CD4-positive, alpha-beta T cell treated with Interleukin-6 at 100 ng/mL for 8 hours (primary cell): ENCODE results near the gene MET.
"Not testable (repeated sequence)": the region's sequence is repeated elsewhere in the genome, so short reads cannot be mapped to it uniquely, and the experiment has no call there.

Experiments used
- DNase-seq: peaks from one replicate; pipeline ENCODE4 v3.0.0-alpha.2; 2020; ENCODE audit warnings: mixed read lengths, low spot score

MET gene

DNA sequence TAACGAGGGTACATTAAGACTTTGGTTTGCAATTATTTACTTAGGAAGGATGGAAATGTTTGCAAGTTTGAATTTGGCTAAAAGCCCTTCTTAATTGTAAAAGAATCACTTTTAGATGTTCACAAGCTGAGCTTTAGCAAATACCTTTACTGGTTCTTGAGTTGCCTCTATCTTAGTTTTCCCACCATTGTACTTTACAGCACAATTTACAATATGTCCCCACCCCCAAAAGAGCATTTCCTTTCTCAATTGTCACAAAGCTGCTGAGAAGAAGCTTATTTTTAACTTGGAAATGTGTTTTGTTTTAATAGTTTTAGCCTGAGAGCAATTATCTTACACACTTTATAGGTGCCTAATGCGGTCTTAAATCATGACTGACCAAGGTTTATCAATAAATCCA lies 81.1 kb downstream of the MET start:
- DNase-seq = no peak

DNA sequence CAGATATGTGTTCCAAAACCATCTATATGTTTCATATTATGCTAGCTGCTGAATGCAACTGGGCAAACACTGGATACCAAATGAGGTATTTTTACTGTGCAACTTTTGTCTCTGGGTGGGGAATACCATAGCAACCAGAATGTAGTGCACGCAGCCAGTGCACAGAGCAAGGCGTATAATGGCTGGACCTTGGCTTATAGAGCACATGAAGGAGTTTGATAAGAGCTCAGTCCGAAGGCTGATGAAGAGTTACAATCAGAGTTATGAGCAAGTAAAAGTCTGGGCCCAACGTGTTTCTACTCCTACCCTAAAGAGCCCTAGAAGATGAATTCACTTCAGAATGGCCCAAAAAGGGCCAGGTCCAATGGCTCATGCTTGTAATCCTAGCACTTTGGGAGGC lies 82.2 kb downstream of the MET start:
- no peak for DNase-seq

DNA sequence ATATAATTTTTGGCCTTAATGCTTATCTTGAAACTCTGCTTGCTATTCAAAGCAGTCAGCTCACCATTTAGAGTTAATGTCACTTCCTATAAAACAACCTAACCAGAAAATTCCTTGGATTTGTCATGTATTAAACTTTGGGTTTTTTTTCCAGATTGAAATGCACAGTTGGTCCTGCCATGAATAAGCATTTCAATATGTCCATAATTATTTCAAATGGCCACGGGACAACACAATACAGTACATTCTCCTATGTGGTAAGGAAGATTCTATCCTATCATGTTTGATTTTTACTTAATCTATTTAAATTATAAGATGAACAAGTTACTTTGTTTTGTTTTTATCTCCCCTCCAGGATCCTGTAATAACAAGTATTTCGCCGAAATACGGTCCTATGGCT lies 85.3 kb downstream of the MET start:
- no peak for DNase-seq

DNA sequence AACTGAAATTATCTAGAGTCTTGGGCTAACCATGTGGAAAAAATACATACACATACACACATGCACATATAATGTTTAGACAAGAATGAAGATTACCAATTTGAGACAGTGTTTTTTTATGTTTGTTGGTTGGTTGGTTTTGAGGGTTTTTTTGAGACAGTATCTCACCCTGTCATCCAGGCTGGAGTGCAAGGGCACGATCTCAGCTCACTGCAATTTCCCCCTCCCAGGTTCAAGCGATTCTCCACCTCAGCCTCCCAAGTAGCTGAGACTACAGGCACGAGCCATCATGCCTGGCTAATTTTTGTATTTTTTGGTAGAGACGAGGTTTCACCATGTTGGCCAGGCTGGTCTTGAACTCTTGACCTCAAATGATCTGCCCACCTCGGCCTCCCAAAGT lies 87.6 kb downstream of the MET start:
- not testable (repeated sequence) for DNase-seq

DNA sequence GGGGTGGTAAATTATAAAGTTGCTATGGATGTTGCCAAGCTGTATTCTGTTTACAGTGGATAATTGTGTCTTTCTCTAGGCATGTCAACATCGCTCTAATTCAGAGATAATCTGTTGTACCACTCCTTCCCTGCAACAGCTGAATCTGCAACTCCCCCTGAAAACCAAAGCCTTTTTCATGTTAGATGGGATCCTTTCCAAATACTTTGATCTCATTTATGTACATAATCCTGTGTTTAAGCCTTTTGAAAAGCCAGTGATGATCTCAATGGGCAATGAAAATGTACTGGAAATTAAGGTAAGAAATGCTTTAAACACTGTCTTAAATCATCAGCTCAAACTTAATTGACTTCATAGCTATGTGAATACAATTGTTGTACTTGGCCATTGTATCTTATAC lies 91.0 kb downstream of the MET start:
- no peak for DNase-seq

DNA sequence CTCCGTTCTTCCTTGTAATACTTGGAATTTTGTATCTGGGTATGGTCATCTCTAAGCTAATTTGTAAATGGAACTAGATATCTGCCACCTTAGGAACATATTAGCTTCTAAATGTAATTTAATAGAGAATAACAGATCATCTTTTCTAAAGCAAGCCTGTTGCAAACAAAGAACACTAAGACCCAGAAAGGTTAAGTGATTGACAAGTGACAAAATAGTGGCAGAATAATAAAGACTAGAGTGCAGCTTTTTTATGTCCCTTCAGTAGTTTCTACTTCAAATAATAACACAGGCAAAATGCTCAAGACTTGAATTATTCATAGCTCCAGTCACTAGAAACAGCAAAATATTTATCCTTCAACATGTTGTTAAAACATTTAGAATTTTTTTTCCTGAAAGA lies 91.7 kb downstream of the MET start:
- no peak for DNase-seq

DNA sequence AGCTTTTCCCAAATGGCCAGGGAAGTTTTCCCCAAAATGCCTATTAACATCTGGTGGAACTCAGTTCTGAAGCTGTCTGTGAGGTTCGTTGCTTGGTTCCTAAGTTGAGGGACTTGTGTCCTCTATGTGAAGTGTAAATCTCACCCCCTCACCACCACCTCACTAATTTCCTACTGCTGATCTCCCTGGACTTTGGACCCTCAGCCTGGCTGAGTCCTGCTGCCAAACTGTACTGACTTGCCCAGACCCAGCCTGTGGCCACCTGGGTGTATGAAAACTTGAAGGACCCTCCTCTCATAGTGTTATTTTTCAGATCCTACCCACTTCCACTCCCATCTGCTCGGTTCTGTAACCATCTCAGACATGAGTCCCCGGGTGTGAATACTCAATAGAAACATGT lies 94.9 kb downstream of the MET start:
- DNase-seq = no peak

DNA sequence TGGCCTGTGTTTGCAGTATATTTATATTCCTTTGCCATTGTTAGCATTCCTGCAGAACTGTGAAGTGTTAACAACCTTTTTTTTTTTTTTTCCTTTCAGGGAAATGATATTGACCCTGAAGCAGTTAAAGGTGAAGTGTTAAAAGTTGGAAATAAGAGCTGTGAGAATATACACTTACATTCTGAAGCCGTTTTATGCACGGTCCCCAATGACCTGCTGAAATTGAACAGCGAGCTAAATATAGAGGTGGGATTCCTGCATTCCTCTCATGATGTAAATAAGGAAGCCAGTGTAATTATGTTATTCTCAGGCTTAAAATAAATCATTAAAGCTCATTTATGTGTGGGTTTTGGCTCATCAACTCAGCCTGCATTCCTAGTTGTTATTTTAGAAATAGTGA lies 97.5 kb downstream of the MET start:
- no peak for DNase-seq

DNA sequence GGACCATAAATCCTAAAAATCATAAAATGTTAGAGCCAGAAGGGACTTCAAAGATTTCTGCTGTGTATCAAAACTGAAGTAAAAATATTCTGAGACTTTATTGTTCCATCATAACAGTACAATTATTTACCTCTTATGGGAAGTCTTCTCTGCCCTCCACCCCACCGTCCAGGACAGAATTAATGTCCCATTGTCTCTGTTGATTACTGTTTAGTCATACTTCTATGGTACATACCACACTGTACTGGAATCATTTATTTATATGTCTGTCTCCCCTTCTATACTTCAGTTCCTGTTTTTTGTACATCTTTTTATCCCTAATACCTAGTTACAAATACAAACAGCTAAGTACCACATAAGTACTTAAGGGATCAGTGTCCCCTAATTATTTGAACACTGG lies 98.9 kb downstream of the MET start:
- DNase-seq = no peak

DNA sequence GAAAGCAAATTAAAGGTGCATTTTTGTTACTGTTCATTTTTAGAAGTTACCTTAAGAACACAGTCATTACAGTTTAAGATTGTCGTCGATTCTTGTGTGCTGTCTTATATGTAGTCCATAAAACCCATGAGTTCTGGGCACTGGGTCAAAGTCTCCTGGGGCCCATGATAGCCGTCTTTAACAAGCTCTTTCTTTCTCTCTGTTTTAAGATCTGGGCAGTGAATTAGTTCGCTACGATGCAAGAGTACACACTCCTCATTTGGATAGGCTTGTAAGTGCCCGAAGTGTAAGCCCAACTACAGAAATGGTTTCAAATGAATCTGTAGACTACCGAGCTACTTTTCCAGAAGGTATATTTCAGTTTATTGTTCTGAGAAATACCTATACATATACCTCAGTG lies 99.6 kb downstream of the MET start:
- DNase-seq = no peak

DNA sequence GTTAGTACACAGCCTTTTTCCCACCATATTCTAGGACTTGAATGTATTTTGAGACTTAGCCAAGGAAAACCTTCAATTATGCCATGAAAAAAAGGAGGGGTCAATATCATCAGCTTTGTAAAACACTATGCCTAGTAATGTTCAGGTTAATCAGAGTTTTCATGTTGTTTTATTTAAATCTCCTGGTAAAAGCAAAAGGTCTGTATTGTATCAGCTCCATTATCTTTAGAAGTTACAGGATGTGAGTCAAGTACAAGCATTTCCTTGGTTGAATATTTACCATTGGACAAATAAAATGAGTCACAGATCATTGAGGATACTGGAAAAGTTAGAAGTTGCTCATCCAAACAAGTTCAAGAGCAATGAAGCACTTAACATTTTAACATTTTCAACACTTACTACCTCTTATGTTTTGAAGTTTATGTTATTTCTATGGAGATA lies 100.4 kb downstream of the MET start:
- no peak for DNase-seq

DNA sequence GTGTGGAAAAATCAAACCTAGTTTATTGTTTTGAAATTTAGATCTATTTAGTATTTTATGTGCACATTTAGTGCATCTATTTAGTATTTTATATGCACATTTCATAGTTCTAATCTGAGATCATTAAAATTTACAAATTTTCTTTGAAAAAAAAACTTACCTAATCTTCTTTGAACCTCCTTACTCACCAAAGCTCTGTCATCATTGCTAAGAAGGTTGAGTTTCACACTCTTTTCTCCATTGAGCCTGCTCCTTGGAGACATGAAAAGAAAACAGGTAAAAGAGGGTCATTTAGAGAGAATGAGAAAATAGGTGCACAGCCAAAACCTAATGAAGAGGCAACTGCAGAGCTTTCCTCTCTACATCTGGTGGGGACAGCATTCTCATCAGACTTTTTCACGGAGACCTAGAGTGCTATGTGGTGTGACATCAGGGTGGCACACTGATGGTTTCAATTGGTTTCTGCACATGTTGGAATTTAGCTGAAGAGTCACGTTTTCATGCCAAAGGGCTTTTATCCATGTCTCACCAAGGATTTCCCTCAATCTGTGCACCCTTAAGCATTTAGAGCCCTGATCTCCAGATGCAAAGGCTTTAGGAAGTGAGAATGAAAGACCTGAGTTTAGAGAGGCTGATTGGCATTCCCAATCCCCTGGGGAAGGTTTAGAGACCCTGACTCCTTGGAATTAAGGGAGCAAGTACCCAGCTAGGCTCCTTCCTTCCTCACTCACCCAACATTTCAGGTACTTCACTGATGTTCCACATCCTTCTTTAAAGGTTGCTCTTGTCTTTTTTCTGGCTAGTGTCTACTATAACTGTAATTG lies 101.1 kb downstream of the MET start:
- DNase-seq = no peak

DNA sequence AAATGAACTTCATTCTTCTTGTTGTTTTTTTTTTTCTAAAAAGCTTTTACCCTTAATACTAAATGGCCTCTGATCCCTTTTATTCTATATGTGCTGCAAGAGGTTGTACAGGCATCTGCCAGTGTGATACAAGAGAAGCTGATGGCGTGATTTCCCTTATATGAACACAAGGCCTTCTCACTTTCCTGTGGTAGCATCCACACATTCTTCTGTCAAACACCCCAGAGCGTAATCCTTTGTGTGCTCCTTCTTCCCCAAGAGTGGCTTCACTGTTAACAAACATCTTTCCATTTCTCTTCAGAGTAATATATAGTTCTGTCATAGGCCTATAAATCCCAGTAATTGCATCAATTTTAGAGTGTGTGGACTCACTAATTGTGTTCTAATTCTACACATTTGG lies 104.0 kb downstream of the MET start:
- no peak for DNase-seq

DNA sequence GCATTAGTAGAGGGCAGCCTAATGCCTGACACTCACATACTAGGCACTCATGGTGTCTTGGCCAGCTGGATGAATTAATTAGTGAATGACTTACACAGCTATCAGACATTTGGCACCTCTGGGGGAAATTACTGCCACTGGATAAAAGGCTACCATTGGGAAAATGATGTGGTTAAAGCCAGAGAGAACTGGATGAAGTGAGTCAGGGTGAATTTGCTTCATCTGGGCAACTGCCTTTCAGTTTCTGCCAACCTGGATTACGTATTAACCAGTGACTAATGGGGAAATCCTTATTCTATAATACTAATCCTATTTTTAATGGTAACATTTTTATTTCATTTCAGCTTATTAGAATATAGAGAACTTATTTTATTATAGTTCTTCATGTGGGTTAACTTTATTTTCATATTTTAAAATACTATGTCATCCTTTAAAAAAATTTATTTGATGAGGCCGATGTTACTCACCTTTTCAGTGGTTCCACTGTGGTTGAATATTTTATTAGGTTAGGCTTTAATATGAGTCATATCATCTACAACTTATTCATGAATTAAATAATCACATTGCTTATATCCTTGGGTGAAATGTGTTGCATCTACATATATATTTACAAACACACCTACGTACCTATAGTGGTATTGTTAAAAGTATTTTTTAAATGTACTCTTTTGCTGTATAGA lies 104.8 kb downstream of the MET start:
- no peak for DNase-seq

DNA sequence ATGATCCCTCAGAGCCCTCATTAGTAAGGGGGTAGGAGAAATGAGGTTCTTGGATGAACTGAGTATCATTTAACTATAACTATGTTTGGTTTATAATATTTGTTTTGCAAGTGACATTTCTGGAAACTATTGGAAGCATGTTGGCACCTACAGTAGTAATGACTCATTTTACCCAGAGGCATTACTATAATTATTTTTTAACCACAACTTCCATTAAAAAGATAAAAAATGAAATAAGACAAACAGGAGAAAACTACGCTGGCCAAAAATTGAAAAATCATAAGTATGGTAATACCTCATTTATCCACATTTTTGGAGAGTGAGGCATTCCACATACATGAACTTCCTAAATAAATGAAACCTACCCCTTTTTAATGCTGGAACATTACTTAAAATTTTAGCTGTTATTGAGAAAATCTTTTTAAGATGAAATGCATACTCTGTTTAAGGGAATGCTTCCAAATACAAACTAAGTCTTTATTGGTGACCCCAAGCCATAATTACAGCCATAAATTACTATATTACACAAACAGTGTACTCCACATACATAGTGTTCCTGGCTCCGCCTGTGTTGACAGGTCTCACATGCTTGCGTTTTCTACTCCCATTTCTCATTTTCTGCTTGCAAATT lies 105.8 kb downstream of the MET start:
- no peak for DNase-seq

DNA sequence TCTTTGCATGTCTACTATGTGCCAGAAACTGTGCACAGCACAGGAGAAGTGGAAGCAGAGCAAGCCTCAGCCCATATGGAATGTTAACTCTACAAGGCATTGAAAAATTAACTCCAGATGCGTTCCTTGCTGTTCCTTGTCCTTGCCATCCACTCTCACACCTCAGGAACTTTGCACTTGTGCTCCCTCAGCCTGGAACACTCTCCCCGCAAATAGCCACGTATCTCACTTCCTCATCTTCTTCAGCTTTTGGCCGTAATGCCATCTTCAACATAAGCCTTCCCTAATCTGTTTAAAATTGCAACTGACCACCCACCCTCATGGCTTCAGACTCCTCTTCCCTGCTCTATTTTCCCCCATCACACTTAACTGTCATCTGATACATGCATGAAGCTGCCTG lies 107.2 kb downstream of the MET start:
- DNase-seq = no peak

DNA sequence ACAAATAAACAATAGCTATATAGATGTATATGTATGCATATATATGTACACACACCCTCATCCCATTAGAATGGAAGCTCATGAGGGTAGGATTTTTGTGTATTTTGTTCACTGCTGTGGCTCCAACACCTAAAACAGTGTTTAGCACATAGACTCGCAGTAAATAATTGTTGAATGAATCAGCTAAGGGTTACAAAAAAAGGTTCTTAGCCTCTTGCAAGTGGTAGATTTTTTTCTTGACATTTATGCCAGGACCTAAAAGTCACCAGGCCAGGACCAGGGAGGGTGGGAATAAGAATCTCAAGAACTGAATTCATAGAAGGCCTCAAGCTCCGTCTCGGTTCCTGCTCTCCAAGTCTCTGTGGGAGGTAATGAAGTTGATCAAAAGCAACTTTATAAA lies 107.9 kb downstream of the MET start:
- no peak for DNase-seq

DNA sequence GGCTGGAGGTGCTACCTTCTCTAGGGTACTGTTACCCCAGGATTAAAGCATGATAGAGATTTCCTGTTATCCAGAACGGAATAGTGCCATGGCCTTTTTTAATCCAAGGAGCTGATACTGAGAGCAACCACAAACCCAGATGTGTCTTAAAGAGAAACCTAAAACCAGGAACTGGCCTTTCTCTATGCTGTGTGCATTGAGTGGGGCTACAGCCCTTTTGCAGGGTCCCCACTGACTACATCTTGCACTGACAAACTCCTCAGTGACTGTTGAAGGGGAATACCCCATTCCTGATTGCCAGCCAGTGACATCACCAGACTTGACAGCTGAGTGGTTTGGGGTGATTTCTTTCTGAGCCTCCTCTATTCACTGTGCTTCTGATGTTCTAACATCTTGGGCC lies 108.5 kb downstream of the MET start:
- no peak for DNase-seq

DNA sequence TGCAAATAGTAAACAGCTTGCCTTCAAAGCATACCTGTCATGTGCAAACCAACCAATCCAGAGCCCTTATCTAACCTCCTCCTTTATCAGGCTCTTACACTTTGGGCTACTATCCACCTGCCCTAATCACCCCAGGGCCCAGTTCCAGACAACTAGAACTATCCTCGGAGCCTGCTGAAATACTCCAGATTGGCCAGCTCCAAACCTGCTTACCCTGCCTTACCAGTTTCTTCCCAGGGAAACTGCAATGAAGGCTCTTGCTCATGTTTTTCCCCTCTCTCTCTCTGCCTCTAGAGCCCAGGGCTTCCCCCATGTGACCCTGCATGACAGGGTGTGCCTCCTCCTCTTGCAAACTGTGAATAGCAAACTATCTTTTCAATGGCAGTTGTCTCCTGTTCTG lies 109.0 kb downstream of the MET start:
- no peak for DNase-seq

DNA sequence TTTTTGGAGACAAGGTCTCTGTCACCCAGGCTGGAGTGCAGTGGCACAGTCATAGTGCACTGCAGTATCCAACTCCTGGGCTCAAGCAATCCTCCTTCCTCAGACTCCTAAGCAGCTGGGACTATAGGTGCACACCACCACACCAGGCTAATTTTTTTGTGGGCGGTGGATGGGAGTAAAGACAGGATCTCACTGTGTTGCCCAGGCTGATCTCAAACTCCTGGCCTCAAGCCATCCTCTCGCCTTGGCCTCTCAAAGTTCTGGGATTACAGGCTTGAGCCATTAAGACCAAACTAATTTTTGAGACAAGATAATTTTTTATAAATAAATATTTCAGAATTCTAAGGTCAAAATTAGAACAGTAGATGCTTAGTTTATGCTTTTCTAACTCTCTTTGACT lies 109.6 kb downstream of the MET start:
- no peak for DNase-seq

DNA sequence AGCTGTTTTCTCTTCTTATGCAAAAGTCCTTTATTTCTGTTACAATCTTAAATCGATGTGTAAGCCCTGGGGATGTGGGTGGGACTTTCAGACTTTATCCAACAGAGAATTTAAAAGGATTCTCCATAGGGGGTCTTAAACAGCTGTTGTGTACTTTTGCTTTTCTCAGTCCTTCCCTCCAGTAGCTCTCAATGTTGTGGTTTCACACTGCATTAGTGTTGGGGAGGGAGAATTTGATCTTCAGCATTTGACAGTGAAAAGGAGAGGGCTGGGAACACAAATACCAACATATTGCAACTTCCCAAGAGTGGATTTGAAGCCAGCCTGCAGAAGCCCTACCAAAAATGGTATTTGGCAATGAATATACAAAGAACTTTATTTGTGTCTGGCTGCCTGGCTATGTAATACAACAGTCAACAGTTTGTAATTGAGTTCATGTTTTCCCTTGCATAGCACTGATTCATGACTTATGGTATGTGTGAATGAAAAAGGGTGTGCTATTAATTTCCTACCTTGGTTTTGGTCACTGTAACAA lies 110.2 kb downstream of the MET start:
- no peak for DNase-seq

DNA sequence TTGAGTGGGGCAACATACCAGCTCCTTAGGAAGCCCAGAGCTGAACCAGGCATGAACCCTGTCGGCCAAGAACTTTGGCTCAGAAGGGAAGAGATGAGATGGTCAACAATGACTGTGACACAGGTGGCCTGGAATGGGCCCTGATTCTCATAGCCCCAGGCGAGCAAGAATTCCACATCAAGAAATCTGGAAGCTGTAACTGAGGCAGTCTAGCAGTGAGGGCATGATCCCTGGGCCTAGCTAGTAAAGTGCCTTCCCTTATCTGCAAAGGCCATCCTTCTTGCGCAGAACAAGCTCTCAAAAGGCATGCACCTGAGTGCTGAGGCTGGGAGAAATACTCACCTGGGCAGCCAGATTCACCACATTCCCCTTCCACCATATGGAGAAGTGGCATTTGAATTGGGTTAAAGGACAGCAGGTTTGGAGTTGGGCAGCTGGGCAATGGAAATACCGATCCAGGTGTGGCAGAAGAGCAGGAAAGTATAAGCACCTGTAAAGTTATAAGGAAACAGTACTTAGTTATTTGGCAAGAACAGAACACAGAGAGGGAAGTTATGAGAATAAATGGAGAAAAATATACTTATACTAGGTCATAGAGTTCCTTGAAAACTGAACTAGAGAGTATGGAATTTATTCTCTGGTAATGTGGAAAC lies 111.8 kb downstream of the MET start:
- DNase-seq = no peak

DNA sequence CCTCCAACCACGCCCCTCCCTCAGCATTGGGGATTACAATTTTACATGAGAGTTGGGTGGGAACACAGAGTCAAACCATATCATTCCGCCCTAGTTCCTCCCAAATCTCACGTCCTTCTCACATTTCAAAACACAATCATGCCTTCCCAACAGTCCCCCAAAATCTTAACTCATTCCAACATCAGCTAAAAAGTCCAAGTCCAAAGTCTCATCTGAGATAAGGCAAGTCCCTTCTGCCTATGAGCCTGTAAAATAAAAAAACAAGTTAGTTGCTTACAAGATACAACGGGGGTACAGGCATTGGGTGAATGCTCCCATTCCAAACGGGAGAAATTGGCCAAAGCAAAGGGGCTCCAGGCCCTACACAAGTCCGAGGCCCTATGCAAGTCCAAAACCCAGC lies 112.7 kb downstream of the MET start:
- DNase-seq = no peak
